Right lung (tissue), 10 donors: ENCODE measurements around the gene SPPL2A. TPM values are rescaled to one million over a fixed set of nuclear protein-coding genes. Genes with fewer than 3 reads are reported as not detected.
"Not testable (repeated sequence)": the region's sequence is repeated elsewhere in the genome, so short reads cannot be mapped to it uniquely, and the experiment has no call there.

Experiments used
- DNase-seq, 2 donors: peaks; one replicate each; pipeline ENCODE4 v3.0.0-alpha.2; 2013
- long read RNA-seq, 8 donors: transcript quantifications; one replicate each; lab custom pipeline, GENCODE V29; 2026
- polyA plus RNA-seq, 5 donors: library from polyadenylated mRNA; unstranded; fragments of 120-200 nt; gene quantifications; one replicate each; pipeline versions ENCODE4 v1.2.1 to v1.2.3, GENCODE V29; 2013; ENCODE audit warnings: inconsistent platforms in 1 of 5, low replicate concordance in 1 of 5; ENCODE audit not compliant: insufficient read length in 5 of 5, insufficient read depth in 1 of 5

The SPPL2A gene, protein sequence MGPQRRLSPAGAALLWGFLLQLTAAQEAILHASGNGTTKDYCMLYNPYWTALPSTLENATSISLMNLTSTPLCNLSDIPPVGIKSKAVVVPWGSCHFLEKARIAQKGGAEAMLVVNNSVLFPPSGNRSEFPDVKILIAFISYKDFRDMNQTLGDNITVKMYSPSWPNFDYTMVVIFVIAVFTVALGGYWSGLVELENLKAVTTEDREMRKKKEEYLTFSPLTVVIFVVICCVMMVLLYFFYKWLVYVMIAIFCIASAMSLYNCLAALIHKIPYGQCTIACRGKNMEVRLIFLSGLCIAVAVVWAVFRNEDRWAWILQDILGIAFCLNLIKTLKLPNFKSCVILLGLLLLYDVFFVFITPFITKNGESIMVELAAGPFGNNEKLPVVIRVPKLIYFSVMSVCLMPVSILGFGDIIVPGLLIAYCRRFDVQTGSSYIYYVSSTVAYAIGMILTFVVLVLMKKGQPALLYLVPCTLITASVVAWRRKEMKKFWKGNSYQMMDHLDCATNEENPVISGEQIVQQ
- polyA plus RNA-seq, result 10 to 100 TPM; 50.0 to 86.2 (median 76.7) TPM
- long read RNA-seq, donor 1, full-length matches to known transcripts, result 8 of 23 reads
- long read RNA-seq, donor 1, partial matches to known transcripts, result 15 of 23 reads
- long read RNA-seq, donor 1, other reads (novel, unspliced or antisense), result 0 of 23 reads
- long read RNA-seq, donor 2, full-length matches to known transcripts, result 4 of 9 reads
- long read RNA-seq, donor 2, partial matches to known transcripts, result 5 of 9 reads
- long read RNA-seq, donor 2, other reads (novel, unspliced or antisense), result 0 of 9 reads
- long read RNA-seq, donor 3, full-length matches to known transcripts, result 3 of 14 reads
- long read RNA-seq, donor 3, partial matches to known transcripts, result 11 of 14 reads
- long read RNA-seq, donor 3, other reads (novel, unspliced or antisense), result 0 of 14 reads
- long read RNA-seq, donor 4, full-length matches to known transcripts, result 5 of 10 reads
- long read RNA-seq, donor 4, partial matches to known transcripts, result 5 of 10 reads
- long read RNA-seq, donor 4, other reads (novel, unspliced or antisense), result 0 of 10 reads
- long read RNA-seq, donor 5, full-length matches to known transcripts, result 9 of 18 reads
- long read RNA-seq, donor 5, partial matches to known transcripts, result 9 of 18 reads
- long read RNA-seq, donor 5, other reads (novel, unspliced or antisense), result 0 of 18 reads
- long read RNA-seq, donor 6, full-length matches to known transcripts, result 3 of 27 reads
- long read RNA-seq, donor 6, partial matches to known transcripts, result 24 of 27 reads
- long read RNA-seq, donor 6, other reads (novel, unspliced or antisense), result 0 of 27 reads
- long read RNA-seq, donor 7, full-length matches to known transcripts, result 3 of 14 reads
- long read RNA-seq, donor 7, partial matches to known transcripts, result 11 of 14 reads
- long read RNA-seq, donor 7, other reads (novel, unspliced or antisense), result 0 of 14 reads
- long read RNA-seq, donor 8, result 0 reads

DNA sequence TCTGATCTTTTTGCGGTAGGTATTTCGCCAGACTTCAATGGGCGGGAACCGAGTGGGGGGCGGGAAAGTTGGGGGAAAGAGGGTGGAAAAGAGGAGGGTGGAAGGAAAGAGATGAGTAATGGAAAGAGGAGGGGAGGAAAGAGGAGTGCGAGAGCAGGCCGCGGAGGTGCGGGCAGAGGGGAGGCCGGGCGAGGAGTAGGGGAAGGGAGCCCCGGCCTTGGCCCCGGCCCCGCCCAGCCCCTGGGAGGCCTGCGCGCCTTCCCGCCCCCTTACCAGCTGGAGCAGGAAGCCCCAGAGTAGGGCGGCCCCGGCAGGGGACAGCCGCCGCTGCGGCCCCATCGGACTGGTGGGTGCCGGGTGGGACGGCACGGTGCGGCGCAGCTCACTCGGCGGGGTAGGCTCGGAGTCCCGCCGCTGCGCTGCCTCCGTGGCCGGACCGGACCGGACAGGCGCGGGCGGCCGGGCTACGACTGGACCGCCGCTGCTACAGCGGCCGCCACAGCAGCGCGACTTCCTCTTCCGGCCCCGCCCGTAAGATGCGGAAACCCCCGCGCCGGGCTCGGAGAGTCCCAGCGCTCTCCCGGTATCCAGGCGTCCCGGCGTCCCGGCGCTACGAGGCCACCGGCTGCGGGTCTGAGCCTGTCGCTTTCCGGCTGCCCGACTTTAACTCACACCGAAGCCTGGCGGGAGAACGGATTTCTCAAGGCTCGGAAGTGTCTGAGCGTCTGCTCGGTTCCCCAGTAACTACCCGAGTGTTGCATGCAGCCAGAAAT lies at the start of gene SPPL2A:
Gene SPPL2A, minus strand, starts transcription at position 512 of the 773 bp plus-strand sequence. Its CDS starts 173 bp downstream, at position 339.
- peak; percentile 79 to 85 for DNase-seq

DNA sequence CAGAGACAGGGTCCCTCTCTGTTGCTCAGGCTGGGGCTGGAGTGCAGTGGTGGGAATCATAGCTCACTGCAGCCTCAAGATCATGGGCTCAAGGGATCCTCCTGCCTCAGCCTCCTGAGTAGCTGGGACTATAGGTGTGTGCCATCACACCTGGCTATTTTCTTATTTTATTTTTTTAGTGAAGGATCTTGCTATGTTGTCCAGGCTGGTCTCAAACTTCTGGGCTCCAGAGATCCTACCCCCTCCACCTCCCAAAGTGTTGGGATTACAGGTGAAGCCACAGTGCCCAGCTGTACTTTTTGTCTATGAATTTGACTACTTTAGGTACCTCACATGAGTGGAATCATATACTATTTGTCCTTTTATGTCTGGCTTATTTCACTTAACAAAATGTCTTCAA lies 49.1 kb upstream of the SPPL2A start:
- DNase-seq, result no peak

DNA sequence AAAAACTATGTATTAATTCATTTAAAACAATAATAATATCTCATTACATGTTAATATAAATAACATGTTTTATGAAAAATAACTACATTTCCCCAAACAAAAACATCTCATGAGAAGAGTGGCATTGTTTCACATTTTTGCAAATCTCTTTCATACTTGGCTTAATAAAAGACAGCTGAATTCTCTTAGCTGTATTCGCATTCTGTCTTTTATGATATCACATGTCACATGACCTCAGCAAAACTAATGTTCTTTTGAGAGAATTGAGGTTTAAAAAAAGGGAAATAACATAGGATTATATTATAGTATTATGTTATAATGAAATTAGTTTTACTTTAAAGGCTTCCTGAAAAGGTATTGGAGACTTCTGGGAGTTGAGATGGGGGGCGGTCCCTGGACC lies 48.4 kb upstream of the SPPL2A start:
- no peak for DNase-seq

DNA sequence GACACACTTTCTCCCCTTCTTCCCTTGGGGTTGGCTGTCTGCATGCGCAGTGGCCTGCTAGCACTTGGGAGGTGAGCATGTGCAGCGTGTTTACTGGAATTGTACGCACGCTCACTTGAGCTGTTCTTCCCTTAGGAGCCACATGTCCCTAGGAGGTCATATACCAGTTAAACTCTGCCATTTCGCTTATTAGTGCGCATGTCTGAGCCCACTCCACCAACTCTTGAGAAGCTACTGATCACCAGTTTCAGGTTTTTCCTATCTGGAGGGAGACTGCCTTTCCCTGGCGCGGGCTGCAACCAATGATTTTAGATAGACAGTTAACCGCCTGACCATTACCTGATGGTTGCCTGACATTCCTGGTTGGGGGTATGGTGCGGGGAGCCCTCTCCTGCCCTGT lies 47.6 kb upstream of the SPPL2A start:
- no peak for DNase-seq

DNA sequence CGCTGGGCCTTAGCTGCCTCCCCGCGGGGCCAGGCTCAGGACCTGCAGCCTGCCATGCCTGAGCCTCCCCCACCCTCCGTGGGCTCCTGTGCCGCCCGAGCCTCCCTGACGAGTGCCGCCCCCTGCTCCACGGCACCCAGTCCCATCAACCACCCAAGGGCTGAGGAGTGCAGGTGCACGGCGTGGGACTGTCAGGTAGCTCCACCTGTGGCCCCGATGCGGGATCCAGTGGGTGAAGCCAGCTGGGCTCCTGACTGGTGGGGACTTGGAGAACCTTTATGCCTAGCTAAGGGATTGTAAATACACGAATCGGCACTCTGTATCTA lies 46.6 kb upstream of the SPPL2A start:
- not testable (repeated sequence) for DNase-seq

DNA sequence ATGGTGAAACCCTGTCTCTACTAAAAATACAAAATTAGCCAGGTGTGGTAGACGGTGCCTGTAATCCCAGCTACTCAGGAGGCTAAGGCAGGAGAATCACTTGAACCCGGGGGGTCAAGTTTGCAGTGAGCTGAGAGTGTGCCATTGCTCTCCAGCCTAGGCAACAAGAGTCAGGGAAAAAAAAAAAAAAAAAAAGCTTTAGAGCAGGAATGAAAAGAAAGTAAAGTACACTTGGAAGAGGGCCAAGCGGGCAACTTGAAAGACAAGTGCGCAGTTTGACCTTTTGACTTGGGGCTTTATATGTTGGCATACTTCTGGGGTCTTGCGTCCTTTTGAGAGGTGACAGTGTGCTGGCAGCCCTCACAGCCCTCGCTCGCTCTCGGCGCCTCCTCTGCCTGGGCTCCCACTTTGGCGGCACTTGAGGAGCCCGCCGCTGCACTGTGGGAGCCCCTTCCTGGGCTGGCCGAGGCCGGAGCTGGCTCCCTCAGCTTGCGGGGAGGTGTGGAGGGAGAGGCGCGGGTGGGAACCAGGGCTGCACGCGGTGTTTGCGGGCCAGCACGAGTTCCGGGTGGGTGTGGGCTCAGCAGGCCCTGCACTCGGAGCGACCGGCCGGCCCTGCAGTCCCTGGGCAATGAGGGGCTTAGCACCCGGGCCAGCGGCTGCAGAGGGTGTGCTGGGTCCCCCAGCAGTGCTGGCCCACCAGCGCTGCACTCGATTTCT lies 46.1 kb upstream of the SPPL2A start:
- DNase-seq, result peak in 1 of 2 donors; percentile 45

DNA sequence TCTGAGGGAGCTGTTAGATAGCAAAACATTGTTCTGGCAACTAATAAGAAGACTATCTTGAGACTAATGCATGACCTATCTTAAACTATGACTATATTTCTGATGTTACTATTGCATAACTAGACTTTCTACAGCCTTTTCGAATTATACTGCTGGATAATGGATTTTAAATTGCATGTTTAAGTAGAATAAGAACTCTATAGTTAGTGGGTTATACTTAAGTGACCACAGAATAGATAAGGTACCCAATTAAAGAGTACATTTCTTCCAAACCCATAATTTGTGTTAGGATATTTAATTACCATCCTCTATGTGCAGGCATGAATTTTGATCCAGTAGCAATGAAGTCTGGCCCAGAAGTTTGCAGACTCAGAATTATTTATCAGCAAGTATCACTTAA lies 44.6 kb upstream of the SPPL2A start:
- DNase-seq, result no peak

- DNase-seq, result no peak
Measured at GRCh38 chr15:50808728-50809127, 43.2 kb upstream of the SPPL2A start.

DNA sequence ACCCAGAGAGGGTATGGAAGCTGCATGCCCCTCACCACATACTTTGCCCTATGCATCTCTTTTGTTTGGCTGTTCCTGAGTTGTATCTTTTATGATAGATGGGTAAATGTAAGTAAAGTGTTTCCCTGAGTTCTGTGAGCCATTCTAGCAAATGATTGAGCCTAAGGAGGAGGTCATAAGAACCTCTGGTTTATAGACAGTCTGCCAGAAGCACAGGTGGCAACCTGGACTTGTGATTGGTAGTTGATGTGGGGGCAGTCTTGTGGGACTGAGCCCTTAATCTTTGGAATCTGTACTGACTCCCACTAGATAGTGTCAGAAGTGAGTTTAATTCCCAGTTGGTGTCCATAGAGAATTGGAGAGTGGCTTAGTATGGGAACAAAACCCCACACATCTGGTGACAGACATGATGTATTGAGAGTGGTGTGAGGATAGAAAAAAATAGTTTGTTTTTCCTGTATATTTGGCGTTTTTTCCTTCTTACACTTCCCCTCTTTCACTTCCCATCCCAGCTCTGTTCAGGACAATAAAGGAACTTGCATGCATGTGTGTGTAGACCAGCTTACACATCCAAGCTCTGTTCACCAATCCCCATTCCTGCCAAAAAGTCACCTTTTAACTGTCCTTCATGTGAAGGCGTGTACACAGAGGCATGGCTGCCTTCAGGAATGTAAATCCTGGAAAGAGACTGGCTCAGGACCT lies 38.1 kb upstream of the SPPL2A start:
- no peak for DNase-seq

DNA sequence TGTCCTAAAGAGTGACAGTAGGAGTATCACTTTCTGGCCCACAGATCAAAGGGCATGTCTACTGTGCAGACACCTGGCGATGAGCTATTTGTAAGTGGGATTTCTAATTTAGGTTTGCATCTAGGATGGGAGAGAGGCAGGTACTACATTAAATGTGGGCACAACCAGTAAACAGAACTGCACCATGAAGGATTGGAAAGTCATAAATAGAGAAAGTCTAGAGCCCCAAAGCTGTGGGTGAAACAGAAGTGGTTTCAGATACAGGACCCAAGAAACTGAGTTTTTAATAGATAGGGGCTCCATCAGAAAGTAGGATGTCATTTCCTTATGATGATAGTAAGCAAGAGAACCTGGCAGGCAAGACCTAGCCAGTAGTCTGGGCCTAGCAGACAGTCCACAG lies 35.2 kb upstream of the SPPL2A start:
- no peak for DNase-seq

DNA sequence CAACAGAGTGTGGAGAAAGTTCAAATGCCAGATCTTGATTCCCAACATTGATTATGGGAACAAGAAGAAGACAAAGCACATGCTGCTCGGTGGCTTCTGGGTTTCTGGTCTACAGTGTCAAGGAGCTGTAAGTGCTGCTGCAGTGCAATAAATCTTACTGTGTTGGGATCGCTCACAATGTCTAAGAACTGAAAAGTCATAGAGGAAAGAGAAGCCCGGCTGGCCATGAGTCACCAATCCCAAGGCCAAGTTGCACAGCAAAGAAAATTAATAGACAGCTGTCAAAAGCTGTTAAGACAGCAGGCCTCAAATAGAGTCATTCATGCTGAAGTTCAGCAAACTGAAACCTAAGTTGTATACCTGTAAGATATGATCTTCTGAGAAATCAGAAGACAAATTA lies 33.2 kb upstream of the SPPL2A start:
- DNase-seq, result no peak

DNA sequence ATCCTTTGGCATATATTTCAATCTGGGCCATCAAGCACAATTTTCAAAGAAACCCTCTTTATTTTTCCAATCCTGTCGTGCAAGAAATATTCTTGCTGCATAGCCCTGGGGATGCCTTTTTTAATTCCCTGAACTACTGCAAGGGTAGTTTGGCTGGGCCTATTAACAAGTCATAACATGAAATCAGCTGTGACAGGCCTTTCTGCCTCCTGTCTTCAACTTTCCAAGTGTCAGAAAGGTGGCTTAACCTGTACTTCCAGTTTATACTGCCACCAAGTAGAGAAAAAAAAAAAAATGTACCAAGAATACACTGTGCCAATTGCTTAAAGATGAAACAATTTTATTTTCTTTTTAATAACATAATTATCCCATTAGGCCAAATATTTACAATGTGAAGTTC lies 32.4 kb upstream of the SPPL2A start:
- peak; percentile 26 to 32 for DNase-seq

DNA sequence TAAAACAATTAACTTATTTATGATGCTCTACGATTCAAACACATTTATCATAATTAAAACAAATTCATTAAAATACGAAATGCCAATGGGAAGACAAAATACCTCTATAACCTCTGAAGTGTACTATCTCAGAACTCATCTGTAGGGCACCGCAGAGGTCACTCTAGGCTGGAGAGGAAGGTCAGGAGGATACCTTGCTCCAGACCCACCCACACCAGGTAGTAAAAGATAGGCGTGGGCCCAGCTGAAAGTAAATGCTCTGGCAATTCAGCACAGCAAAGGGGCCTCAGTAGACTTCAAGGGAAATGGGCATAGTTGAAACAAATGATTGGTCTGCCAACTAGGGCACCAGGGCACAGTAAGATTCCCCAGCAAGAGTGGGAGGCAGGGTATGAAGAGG lies 26.0 kb upstream of the SPPL2A start:
- no peak for DNase-seq

GRCh38 chr15:50790778-50791453 lies 25.4 kb upstream of the SPPL2A start:
- DNase-seq, result no peak

DNA sequence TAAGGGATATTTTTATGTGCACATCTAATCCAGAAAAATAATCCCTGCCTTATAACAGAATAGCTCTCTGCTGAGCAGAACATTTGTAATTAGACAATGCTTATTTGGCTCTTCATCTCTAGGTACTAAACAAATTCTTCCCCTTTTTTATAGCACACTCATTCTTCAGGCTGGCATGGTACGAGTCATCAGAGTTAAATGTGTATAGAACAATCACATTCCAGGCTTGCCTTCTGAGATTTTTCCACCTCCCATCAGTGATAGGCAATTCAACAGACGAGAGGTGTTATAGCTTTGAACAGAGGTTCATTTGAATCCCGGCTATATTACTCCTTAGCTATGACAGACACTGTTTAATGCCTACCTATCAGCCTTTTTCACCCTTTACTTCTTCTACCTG lies 21.4 kb upstream of the SPPL2A start:
- DNase-seq, result no peak

GRCh38 chr15:50786438-50786837 lies 20.9 kb upstream of the SPPL2A start:
- DNase-seq, result no peak

DNA sequence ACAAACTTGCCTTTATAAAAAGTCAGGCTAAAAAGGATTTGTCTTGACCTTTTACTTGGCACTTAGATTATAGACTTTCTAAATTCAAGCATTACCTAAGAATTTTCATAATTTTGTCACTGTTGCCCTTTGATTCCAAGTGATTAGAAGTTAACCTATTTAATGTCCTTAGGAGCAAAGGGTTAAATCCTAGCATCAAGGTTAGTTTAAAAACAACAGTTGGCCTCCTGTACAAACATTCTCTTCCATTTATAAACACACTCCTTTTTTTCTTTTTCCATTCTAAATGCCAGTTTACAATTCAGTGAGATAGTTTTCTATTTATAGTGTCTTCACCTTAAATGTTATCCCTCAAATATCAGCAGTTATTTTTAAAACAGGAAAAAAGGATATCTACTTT lies 18.4 kb upstream of the SPPL2A start:
- no peak for DNase-seq

GRCh38 chr15:50783411-50783810 lies 17.9 kb upstream of the SPPL2A start:
- no peak for DNase-seq

GRCh38 chr15:50778086-50778485 lies 12.6 kb upstream of the SPPL2A start:
- DNase-seq, result no peak
